Progenitor cell of endocrine pancreas (in vitro differentiated cells): ENCODE data around the gene DIP2C. TPM values are rescaled to one million over a fixed set of nuclear protein-coding genes. Genes with fewer than 3 reads are reported as not detected.

Source experiments
- DNase-seq: peaks from one replicate; pipeline ENCODE4 v3.0.0; 2021; ENCODE audit warnings: low spot score; ENCODE audit not compliant: unreplicated experiment
- H3K27ac Mint-ChIP-seq: 2 replicates; pipeline ENCODE4 v1.8.0; 2021; ENCODE audit warnings: mild to moderate bottlenecking, moderate library complexity, mixed read lengths
- H3K27me3 Mint-ChIP-seq: 2 replicates; pipeline ENCODE4 v1.8.0; 2021; ENCODE audit warnings: mixed read lengths
- H3K36me3 Mint-ChIP-seq: 2 replicates; pipeline ENCODE4 v1.8.0; 2022; ENCODE audit warnings: mixed read lengths; ENCODE audit not compliant: insufficient read depth
- H3K4me1 Mint-ChIP-seq: 2 replicates; pipeline ENCODE4 v1.8.0; 2021; ENCODE audit warnings: low read depth, mixed read lengths
- H3K4me3 Mint-ChIP-seq: 2 replicates; pipeline ENCODE4 v1.8.0; 2021; ENCODE audit warnings: low read depth, mild to moderate bottlenecking, moderate library complexity, mixed read lengths
- H3K9me3 Mint-ChIP-seq: 2 replicates; pipeline ENCODE4 v1.8.0; 2021; ENCODE audit warnings: low read depth, mixed read lengths
- CTCF ChIP-seq: fragments of 200-600 bp; sonication (generic); IDR thresholded peaks from one replicate; pipeline ENCODE4 v1.5.0; 2021; ENCODE audit warnings: antibody characterized with exemption, mild to moderate bottlenecking; ENCODE audit not compliant: unreplicated experiment
- total RNA-seq: library from RNA; stranded (reverse); gene quantifications from 2 replicates; pipeline ENCODE4 v1.2.1, GENCODE V29; 2021

The DIP2C gene
- total RNA-seq, 1 donor from 2014 or later: 27.2 TPM

GRCh38 chr10:510415-510881 lies 179.0 kb downstream of the DIP2C start:
- Mint-ChIP-seq H3K9me3 (no peaks in the 10 kb centered on the region), H3K27ac (peak overlapping the region; percentile 90), H3K36me3 (peaks cover 5% of the 10 kb centered on the region), H3K27me3 (no peaks in the 10 kb centered on the region), H3K4me3 (no peak overlapping the region), H3K4me1 (peaks cover 46% of the 10 kb centered on the region)
- TF ChIP-seq CTCF: no peak
- no peak for DNase-seq

- no peak for DNase-seq
- Mint-ChIP-seq H3K27me3 (no peaks in the 10 kb centered on the region), H3K9me3 (no peaks in the 10 kb centered on the region), H3K27ac (peak overlapping the region; percentile 76), H3K4me3 (no peak overlapping the region), H3K4me1 (peaks cover 39% of the 10 kb centered on the region), H3K36me3 (peaks cover 6% of the 10 kb centered on the region)
- no peak for TF ChIP-seq CTCF
Observed at GRCh38 chr10:509361-510102, 179.9 kb downstream of the DIP2C start.

GRCh38 chr10:508726-509125 lies 180.7 kb downstream of the DIP2C start:
- H3K9me3 Mint-ChIP-seq: no peaks in the 10 kb centered on the region
- no peak overlapping the region for H3K4me3 Mint-ChIP-seq
- H3K27ac Mint-ChIP-seq: no peak overlapping the region
- no peak for TF ChIP-seq CTCF
- H3K4me1 Mint-ChIP-seq: peaks cover 31% of the 10 kb centered on the region
- peaks cover 6% of the 10 kb centered on the region for H3K36me3 Mint-ChIP-seq
- no peaks in the 10 kb centered on the region for H3K27me3 Mint-ChIP-seq
- DNase-seq: no peak

- DNase-seq: no peak
- H3K4me1 Mint-ChIP-seq: peaks cover 23% of the 10 kb centered on the region
- peaks cover 3% of the 10 kb centered on the region for H3K9me3 Mint-ChIP-seq
- no peaks in the 10 kb centered on the region for H3K27me3 Mint-ChIP-seq
- peaks cover 9% of the 10 kb centered on the region for H3K36me3 Mint-ChIP-seq
- H3K27ac Mint-ChIP-seq: peak overlapping the region; percentile 42
- no peak overlapping the region for H3K4me3 Mint-ChIP-seq
- TF ChIP-seq CTCF: no peak
Observed at GRCh38 chr10:507908-508444, 181.5 kb downstream of the DIP2C start.

- no peak overlapping the region for H3K4me3 Mint-ChIP-seq
- H3K9me3 Mint-ChIP-seq: peaks cover 5% of the 10 kb centered on the region
- H3K27me3 Mint-ChIP-seq: no peaks in the 10 kb centered on the region
- H3K36me3 Mint-ChIP-seq: peaks cover 12% of the 10 kb centered on the region
- DNase-seq: no peak
- H3K4me1 Mint-ChIP-seq: peaks cover 22% of the 10 kb centered on the region
- no peak for TF ChIP-seq CTCF
- no peak overlapping the region for H3K27ac Mint-ChIP-seq
Observed at GRCh38 chr10:507355-507699, 182.1 kb downstream of the DIP2C start.
